HepG2 (cell line): ENCODE results near the gene MRPL2. TPM values are rescaled to one million over a fixed set of nuclear protein-coding genes. Genes with fewer than 3 reads are reported as not detected.

Experiments used
- ARID2 ChIP-seq: sonication (generic); formaldehyde crosslinking; IDR thresholded peaks from 2 replicates; pipeline ENCODE4 v1.8.1; 2022; ENCODE audit warnings: mild to moderate bottlenecking, missing genetic modification reagents, borderline replicate concordance
- CBFB ChIP-seq: sonication (generic); formaldehyde crosslinking; IDR thresholded peaks from 2 replicates; pipeline ENCODE4 v1.4.0; 2020; ENCODE audit warnings: missing genetic modification reagents
- CCDC6 ChIP-seq: sonication (generic); formaldehyde crosslinking; IDR thresholded peaks from 2 replicates; pipeline ENCODE4 v1.8.1; 2022; ENCODE audit warnings: mild to moderate bottlenecking, missing genetic modification reagents, moderate library complexity
- NFE2L2 ChIP-seq: fragments of 150-350 bp; IDR thresholded peaks from 2 replicates; pipeline ENCODE4 v1.6.1; 2014; ENCODE audit warnings: low read length
- NFIB ChIP-seq: sonication (generic); formaldehyde crosslinking; IDR thresholded peaks from 2 replicates; pipeline ENCODE4 v1.9.0; 2021; ENCODE audit warnings: missing genetic modification reagents, mild to moderate bottlenecking, borderline replicate concordance
- NFYC ChIP-seq: IDR thresholded peaks from 2 replicates; pipeline ENCODE4 v1.6.1; 2016; ENCODE audit warnings: missing genetic modification reagents, missing compliant biosample characterization
- SMAD3 ChIP-seq: sonication (generic); formaldehyde crosslinking; IDR thresholded peaks from 2 replicates; pipeline ENCODE4 v1.4.0; 2020; ENCODE audit warnings: missing genetic modification reagents
- ZBTB38 ChIP-seq: sonication (generic); formaldehyde crosslinking; IDR thresholded peaks from 2 replicates; pipeline ENCODE4 v1.5.1; 2020; ENCODE audit warnings: mild to moderate bottlenecking, missing genetic modification reagents
- ZNF143 ChIP-seq: sonication (generic); formaldehyde crosslinking; IDR thresholded peaks from 2 replicates; pipeline ENCODE4 v1.4.0; 2020; ENCODE audit warnings: missing genetic modification reagents
- ZNF629 ChIP-seq: sonication (generic); formaldehyde crosslinking; conservative IDR thresholded peaks from 2 replicates; pipeline ENCODE4 v1.5.0; 2020; ENCODE audit warnings: missing genetic modification reagents
- ZNF747 ChIP-seq: sonication (generic); formaldehyde crosslinking; IDR thresholded peaks from 2 replicates; pipeline ENCODE4 v1.8.1; 2023; ENCODE audit warnings: missing genetic modification reagents, mild to moderate bottlenecking, borderline replicate concordance
- ZNF782 ChIP-seq: sonication (generic); formaldehyde crosslinking; IDR thresholded peaks from 2 replicates; pipeline ENCODE4 v1.4.0; 2020; ENCODE audit warnings: missing genetic modification reagents, mild to moderate bottlenecking, borderline replicate concordance
- polyA plus RNA-seq, 8 experiments: library from polyadenylated mRNA; depleted of rRNA in 3 of 8; stranded (reverse) in 7 of 8; unstranded in 1 of 8; fragments of >200 nt; fragmentation: Illumina TruSeq in 4 of 8; extraction: Trizol in 4 of 8; gene quantifications; 2 replicates each; pipeline versions ENCODE4 v1.2.1 to v1.2.3, GENCODE V29; 2011 to 2016; ENCODE audit warnings: low read depth in 4 of 8, missing spikeins in 1 of 8, mixed read lengths in 1 of 8; ENCODE audit not compliant: insufficient read depth in 1 of 8
- total RNA-seq, 5 experiments: library from RNA; depleted of rRNA; stranded (reverse); fragments of >200 nt; fragmentation: Illumina TruSeq; extraction: Trizol; gene quantifications; 2 replicates each; pipeline ENCODE4 v1.2.3, GENCODE V29; 2016; ENCODE audit warnings: low read depth in 1 of 5
- TF ChIP-seq, protein P1 (sequence below): sonication (generic); formaldehyde crosslinking; IDR thresholded peaks from 2 replicates; pipeline ENCODE4 v1.4.0; 2020; ENCODE audit warnings: missing genetic modification reagents, borderline replicate concordance
- TF ChIP-seq, protein P2 (sequence below): sonication (generic); formaldehyde crosslinking; IDR thresholded peaks from 2 replicates; pipeline ENCODE4 v1.4.0; 2020; ENCODE audit warnings: missing genetic modification reagents, borderline replicate concordance
- TF ChIP-seq, protein P3 (sequence below): sonication (generic); formaldehyde crosslinking; IDR thresholded peaks from 2 replicates; pipeline ENCODE4 v1.8.1; 2023; ENCODE audit warnings: mild to moderate bottlenecking, moderate library complexity, missing genetic modification reagents
- TF ChIP-seq, protein P4 (sequence below): sonication (generic); formaldehyde crosslinking; conservative IDR thresholded peaks from 2 replicates; pipeline ENCODE4 v1.4.0; 2020; ENCODE audit warnings: mild to moderate bottlenecking, missing genetic modification reagents, moderate library complexity

MRPL2 gene
- total and polyA plus RNA-seq, 2 of the 13 experiments (the other 11 are each of a cell fraction or from before 2014, with no cell fraction given) = 56.8 to 65.6 TPM

DNA sequence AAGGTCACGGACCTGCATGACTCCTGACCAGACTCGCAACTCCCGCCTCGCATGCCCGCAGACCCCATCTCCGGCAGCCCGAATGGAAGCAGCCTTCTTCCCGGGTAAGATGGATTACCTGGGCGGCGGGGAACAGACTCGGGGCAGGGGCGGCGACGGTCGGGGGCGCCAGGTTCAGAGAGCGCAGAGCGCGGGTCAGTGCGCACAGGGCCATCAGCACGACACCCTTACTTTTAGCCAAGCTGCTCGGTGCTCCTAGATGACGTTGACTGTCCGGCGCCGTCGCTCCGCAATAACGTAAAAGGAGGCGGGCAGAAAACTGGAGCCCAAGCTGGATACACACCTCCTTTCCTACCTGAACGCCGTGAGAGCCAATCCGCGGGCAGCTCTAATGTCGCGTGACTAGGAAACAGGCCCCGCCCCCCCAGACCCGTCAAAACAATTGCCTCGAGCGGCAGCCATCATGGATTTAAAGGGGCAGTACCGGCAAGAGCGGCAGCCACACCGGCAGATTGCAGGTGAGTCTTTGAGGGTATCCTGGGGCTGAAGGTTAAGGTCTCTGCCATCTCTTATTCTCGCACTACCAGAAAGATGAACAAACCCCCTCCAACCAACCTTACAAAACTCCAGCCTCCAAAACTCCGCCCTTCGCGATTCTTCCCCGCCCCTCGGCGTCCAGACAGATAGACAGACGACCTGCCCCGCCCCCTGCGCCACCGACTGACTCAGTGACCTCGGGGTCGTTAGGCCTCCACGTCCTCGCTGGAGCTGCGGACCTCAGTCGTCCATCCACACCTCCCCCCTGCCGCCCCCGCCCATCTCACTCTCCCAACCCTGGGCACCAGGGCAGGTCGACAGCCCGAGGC, at the start of gene MRPL2, which contains the start of gene KLC4 (continued):
- TF ChIP-seq ZNF782 (CRISPR knock-in tag) (0 out of 2 replicates have a peak, but pooled peaks have one; percentile 20), ZNF143 (peak; percentile 34), CBFB (0 out of 2 replicates have a peak, but pooled peaks have one; percentile 46), NFIB (CRISPR knock-in tag) (no peak), SMAD3 (peak; percentile 47), ZBTB38 (CRISPR knock-in tag) (peak; percentile 67; the same call in 1 of the 2 replicates), NFYC (peak; percentile 84), CCDC6 (CRISPR knock-in tag) (peak; percentile 72; the same call in 1 of the 2 replicates), ZNF629 (CRISPR knock-in tag) (no peak), ARID2 (no peak), NFE2L2 (no peak), ZNF747 (CRISPR knock-in tag) (no peak)
- TF ChIP-seq, protein P1, sequence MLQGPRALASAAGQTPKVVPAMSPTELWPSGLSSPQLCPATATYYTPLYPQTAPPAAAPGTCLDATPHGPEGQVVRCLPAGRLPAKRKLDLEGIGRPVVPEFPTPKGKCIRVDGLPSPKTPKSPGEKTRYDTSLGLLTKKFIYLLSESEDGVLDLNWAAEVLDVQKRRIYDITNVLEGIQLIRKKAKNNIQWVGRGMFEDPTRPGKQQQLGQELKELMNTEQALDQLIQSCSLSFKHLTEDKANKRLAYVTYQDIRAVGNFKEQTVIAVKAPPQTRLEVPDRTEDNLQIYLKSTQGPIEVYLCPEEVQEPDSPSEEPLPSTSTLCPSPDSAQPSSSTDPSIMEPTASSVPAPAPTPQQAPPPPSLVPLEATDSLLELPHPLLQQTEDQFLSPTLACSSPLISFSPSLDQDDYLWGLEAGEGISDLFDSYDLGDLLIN (CRISPR knock-in tag) = no peak
- TF ChIP-seq, protein P2, sequence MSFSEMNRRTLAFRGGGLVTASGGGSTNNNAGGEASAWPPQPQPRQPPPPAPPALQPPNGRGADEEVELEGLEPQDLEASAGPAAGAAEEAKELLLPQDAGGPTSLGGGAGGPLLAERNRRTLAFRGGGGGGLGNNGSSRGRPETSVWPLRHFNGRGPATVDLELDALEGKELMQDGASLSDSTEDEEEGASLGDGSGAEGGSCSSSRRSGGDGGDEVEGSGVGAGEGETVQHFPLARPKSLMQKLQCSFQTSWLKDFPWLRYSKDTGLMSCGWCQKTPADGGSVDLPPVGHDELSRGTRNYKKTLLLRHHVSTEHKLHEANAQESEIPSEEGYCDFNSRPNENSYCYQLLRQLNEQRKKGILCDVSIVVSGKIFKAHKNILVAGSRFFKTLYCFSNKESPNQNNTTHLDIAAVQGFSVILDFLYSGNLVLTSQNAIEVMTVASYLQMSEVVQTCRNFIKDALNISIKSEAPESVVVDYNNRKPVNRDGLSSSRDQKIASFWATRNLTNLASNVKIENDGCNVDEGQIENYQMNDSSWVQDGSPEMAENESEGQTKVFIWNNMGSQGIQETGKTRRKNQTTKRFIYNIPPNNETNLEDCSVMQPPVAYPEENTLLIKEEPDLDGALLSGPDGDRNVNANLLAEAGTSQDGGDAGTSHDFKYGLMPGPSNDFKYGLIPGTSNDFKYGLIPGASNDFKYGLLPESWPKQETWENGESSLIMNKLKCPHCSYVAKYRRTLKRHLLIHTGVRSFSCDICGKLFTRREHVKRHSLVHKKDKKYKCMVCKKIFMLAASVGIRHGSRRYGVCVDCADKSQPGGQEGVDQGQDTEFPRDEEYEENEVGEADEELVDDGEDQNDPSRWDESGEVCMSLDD (CRISPR knock-in tag) = no peak
- TF ChIP-seq, protein P3, sequence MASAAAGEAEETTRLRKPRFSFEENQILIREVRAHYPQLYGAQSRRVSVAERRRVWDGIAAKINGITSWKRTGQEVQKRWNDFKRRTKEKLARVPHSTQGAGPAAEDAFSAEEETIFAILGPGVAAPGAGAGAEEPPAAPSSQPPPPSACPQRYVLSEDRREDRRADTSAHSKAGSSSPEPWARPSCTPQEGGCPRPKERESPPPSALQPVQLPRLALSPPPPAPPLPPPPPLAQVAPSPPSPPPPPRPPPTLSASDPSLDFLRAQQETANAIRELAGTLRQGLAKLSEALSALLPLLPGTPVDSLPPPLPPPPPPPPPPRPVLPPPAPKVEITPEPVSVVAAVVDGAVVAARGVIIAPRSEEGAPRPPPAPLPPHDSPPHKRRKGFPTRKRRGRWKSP (CRISPR knock-in tag) = peak; percentile 19; the same call in 1 of the 2 replicates
- TF ChIP-seq, protein P4, sequence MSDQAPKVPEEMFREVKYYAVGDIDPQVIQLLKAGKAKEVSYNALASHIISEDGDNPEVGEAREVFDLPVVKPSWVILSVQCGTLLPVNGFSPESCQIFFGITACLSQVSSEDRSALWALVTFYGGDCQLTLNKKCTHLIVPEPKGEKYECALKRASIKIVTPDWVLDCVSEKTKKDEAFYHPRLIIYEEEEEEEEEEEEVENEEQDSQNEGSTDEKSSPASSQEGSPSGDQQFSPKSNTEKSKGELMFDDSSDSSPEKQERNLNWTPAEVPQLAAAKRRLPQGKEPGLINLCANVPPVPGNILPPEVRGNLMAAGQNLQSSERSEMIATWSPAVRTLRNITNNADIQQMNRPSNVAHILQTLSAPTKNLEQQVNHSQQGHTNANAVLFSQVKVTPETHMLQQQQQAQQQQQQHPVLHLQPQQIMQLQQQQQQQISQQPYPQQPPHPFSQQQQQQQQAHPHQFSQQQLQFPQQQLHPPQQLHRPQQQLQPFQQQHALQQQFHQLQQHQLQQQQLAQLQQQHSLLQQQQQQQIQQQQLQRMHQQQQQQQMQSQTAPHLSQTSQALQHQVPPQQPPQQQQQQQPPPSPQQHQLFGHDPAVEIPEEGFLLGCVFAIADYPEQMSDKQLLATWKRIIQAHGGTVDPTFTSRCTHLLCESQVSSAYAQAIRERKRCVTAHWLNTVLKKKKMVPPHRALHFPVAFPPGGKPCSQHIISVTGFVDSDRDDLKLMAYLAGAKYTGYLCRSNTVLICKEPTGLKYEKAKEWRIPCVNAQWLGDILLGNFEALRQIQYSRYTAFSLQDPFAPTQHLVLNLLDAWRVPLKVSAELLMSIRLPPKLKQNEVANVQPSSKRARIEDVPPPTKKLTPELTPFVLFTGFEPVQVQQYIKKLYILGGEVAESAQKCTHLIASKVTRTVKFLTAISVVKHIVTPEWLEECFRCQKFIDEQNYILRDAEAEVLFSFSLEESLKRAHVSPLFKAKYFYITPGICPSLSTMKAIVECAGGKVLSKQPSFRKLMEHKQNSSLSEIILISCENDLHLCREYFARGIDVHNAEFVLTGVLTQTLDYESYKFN (CRISPR knock-in tag) = no peak; the same call in 1 of the 2 replicates
